GM12878 (cell line): ENCODE data around the gene FBXL19. TPM values are rescaled to one million over a fixed set of nuclear protein-coding genes. Genes with fewer than 3 reads are reported as not detected.

Experiments
- BRCA1 ChIP-seq: IDR thresholded peaks from 2 replicates; pipeline ENCODE4 v1.6.1; 2011; ENCODE audit warnings: low read depth, low read length, improper control_type of control experiment
- CHD2 ChIP-seq: IDR thresholded peaks from 2 replicates; pipeline ENCODE4 v1.6.1; 2011; ENCODE audit warnings: low read depth, low read length, improper control_type of control experiment, borderline replicate concordance
- CREB1 ChIP-seq: IDR thresholded peaks from 2 replicates; pipeline ENCODE4 v1.6.1; 2012; ENCODE audit warnings: low read depth, mild to moderate bottlenecking, inconsistent platforms
- EZH2 ChIP-seq: IDR thresholded peaks from 2 replicates; pipeline ENCODE4 v1.6.1; 2012; ENCODE audit warnings: low read depth, mild to moderate bottlenecking, control low read depth, inconsistent platforms, low read length, borderline replicate concordance; ENCODE audit not compliant: control insufficient read depth
- HDGF ChIP-seq: fragments of 450-650 bp; IDR thresholded peaks from 2 replicates; pipeline ENCODE4 v1.6.1; 2016; ENCODE audit warnings: antibody characterized with exemption
- IKZF1 ChIP-seq: fragments of 450-650 bp; conservative IDR thresholded peaks from 2 replicates; pipeline ENCODE4 v1.6.1; 2017; ENCODE audit warnings: antibody characterized with exemption, mild to moderate bottlenecking
- IRF4 ChIP-seq: IDR thresholded peaks from 2 replicates; pipeline ENCODE4 v1.6.1; 2011; ENCODE audit warnings: low read depth, low read length
- KDM1A ChIP-seq: fragments of 200-600 bp; sonication (generic); IDR thresholded peaks from 2 replicates; pipeline ENCODE4 v1.6.1; 2016; ENCODE audit warnings: borderline replicate concordance
- MEF2A ChIP-seq: IDR thresholded peaks from 2 replicates; pipeline ENCODE4 v1.6.1; 2011; ENCODE audit warnings: low read depth, mild to moderate bottlenecking, low read length, moderate library complexity; ENCODE audit not compliant: insufficient read depth
- MTA2 ChIP-seq: fragments of 450-650 bp; IDR thresholded peaks from 2 replicates; pipeline ENCODE4 v1.6.1; 2016; ENCODE audit warnings: low read depth, mild to moderate bottlenecking, moderate library complexity
- NFIC ChIP-seq: IDR thresholded peaks from 2 replicates; pipeline ENCODE4 v1.6.1; 2012; ENCODE audit warnings: low read depth, mild to moderate bottlenecking, inconsistent platforms, low read length, moderate library complexity
- PBX3 ChIP-seq: IDR thresholded peaks from 2 replicates; pipeline ENCODE4 v1.6.1; 2011; ENCODE audit warnings: mild to moderate bottlenecking, low read depth, low read length, moderate library complexity; ENCODE audit not compliant: insufficient replicate concordance
- POLR2AphosphoS2 ChIP-seq: IDR thresholded peaks from 2 replicates; pipeline ENCODE4 v1.6.1; 2011; ENCODE audit warnings: low read depth, mild to moderate bottlenecking, low read length, improper control_type of control experiment, moderate library complexity
- POLR2AphosphoS5 ChIP-seq: IDR thresholded peaks from 2 replicates; pipeline ENCODE4 v1.6.1; 2011; ENCODE audit warnings: mild to moderate bottlenecking, low read length, inconsistent platforms
- SIX5 ChIP-seq: IDR thresholded peaks from 2 replicates; pipeline ENCODE4 v1.6.1; 2011; ENCODE audit warnings: mild to moderate bottlenecking, low read depth, low read length, moderate library complexity; ENCODE audit not compliant: severe bottlenecking
- SRF ChIP-seq, 2 experiments: IDR thresholded peaks; 2 replicates each; pipeline ENCODE4 v1.6.1; 2011; ENCODE audit warnings: low read depth in 2 of 2, low read length in 2 of 2, mild to moderate bottlenecking in 1 of 2, moderate library complexity in 1 of 2
- TAF1 ChIP-seq: IDR thresholded peaks from 2 replicates; pipeline ENCODE4 v1.6.1; 2011; ENCODE audit warnings: mild to moderate bottlenecking, low read depth, low read length, borderline replicate concordance
- TCF3 ChIP-seq: IDR thresholded peaks from 2 replicates; pipeline ENCODE4 v1.6.1; 2012; ENCODE audit warnings: low read depth, mild to moderate bottlenecking, low read length, borderline replicate concordance; ENCODE audit not compliant: insufficient read depth
- USF1 ChIP-seq: IDR thresholded peaks from 2 replicates; pipeline ENCODE4 v1.6.1; 2011; ENCODE audit warnings: borderline replicate concordance, low read depth, mild to moderate bottlenecking, moderate library complexity, mixed read lengths, low read length; ENCODE audit not compliant: insufficient read depth; ENCODE audit errors: extremely low read length
- ZNF24 ChIP-seq: fragments of 450-650 bp; IDR thresholded peaks from 2 replicates; pipeline ENCODE4 v1.6.1; 2017; ENCODE audit warnings: antibody characterized with exemption, mild to moderate bottlenecking
- polyA plus RNA-seq, 11 experiments: library from polyadenylated mRNA; depleted of rRNA in 4 of 11; unstranded in 6 of 11; stranded (reverse) in 5 of 11; fragments of >200 nt; fragmentation: Nextera tagmentation in 4 of 11; fragmentation: Illumina TruSeq in 1 of 11; extraction: Ambion mirVana in 4 of 11; extraction: Trizol in 1 of 11; gene quantifications; 1 replicate in 1 of 11; 2 replicates in 10 of 11; pipeline versions ENCODE4 v1.2.1 to v1.2.3, GENCODE V29; 2011 to 2016; ENCODE audit warnings: inconsistent platforms in 2 of 11, missing spikeins in 2 of 11, low read depth in 1 of 11
- total RNA-seq, 4 experiments: library from RNA; depleted of rRNA in 3 of 4; stranded (reverse); fragments of >200 nt in 3 of 4; fragmentation: Illumina TruSeq in 1 of 4; extraction: Trizol in 1 of 4; gene quantifications; 2 replicates each; pipeline versions ENCODE4 v1.2.1 to v1.2.3, GENCODE V29; 2013 to 2021
- TF ChIP-seq, protein P1 (sequence below): fragments of 450-650 bp; formaldehyde crosslinking; IDR thresholded peaks from 2 replicates; pipeline ENCODE4 v1.4.0; 2022; ENCODE audit warnings: mild to moderate bottlenecking, moderate library complexity
- TF ChIP-seq, protein P2 (sequence below): IDR thresholded peaks from 2 replicates; pipeline ENCODE4 v1.6.1; 2012; ENCODE audit warnings: low read depth, low read length, improper control_type of control experiment

The FBXL19 gene
- total and polyA plus RNA-seq, 10 of the 15 experiments (the other 5 are each of a cell fraction or from before 2014, with no cell fraction given), result 0.02 to 32.1 (median 6.8) TPM; not detected in 1

GRCh38 chr16:30996985-30997724 lies 73.8 kb downstream of the FBXL19 start (continued):
- TF ChIP-seq BRCA1 (no peak), TAF1 (peak; percentile 63; the same call in 1 of the 2 replicates), IKZF1 (0 out of 2 replicates have a peak, but pooled peaks have one; percentile 41), CREB1 (peak; percentile 68), SRF (IDR thresholded peaks at IDR 0.05; ENCODE audit: low read depth in 2 of 2, low read length in 2 of 2) (0 out of 4 replicates have a peak, but pooled peaks of 1 of the 2 experiments have one; percentile 21), HDGF (peak; percentile 85; the same call in 1 of the 2 replicates), SIX5 (no peak), MTA2 (no peak), PBX3 (no peak), EZH2 (no peak), IRF4 (peak; percentile 50; the same call in 1 of the 2 replicates), MEF2A (no peak), POLR2AphosphoS2 (peak; percentile 36; the same call in 1 of the 2 replicates), ZNF24 (no peak), CHD2 (peak; percentile 76; the same call in 1 of the 2 replicates), USF1 (no peak), NFIC (no peak), POLR2AphosphoS5 (peak; percentile 88), TCF3 (no peak), KDM1A (no peak)
- TF ChIP-seq, protein P1, sequence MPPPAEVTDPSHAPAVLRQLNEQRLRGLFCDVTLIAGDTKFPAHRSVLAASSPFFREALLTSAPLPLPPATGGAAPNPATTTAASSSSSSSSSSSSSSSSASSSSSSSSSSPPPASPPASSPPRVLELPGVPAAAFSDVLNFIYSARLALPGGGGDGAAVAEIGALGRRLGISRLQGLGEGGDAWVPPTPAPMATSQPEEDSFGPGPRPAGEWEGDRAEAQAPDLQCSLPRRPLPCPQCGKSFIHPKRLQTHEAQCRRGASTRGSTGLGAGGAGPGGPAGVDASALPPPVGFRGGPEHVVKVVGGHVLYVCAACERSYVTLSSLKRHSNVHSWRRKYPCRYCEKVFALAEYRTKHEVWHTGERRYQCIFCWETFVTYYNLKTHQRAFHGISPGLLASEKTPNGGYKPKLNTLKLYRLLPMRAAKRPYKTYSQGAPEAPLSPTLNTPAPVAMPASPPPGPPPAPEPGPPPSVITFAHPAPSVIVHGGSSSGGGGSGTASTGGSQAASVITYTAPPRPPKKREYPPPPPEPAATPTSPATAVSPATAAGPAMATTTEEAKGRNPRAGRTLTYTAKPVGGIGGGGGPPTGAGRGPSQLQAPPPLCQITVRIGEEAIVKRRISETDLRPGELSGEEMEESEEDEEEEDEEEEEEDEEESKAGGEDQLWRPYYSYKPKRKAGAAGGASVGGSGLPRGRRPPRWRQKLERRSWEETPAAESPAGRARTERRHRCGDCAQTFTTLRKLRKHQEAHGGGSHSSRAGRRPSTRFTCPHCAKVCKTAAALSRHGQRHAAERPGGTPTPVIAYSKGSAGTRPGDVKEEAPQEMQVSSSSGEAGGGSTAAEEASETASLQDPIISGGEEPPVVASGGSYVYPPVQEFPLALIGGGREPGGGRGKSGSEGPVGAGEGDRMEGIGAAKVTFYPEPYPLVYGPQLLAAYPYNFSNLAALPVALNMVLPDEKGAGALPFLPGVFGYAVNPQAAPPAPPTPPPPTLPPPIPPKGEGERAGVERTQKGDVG (CRISPR knock-in tag), result no peak
- TF ChIP-seq, protein P2, sequence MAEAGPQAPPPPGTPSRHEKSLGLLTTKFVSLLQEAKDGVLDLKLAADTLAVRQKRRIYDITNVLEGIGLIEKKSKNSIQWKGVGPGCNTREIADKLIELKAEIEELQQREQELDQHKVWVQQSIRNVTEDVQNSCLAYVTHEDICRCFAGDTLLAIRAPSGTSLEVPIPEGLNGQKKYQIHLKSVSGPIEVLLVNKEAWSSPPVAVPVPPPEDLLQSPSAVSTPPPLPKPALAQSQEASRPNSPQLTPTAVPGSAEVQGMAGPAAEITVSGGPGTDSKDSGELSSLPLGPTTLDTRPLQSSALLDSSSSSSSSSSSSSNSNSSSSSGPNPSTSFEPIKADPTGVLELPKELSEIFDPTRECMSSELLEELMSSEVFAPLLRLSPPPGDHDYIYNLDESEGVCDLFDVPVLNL, result no peak
- TF ChIP-seq, all 136 proteins: peak for 23
